Renal pelvis (tissue), 4 donors: ENCODE measurements around the gene TMEM72. TPM values are rescaled to one million over a fixed set of nuclear protein-coding genes. Genes with fewer than 3 reads are reported as not detected.

Experiments used
- DNase-seq: peaks from one replicate; pipeline ENCODE4 v3.0.0-alpha.2; 2013
- polyA plus RNA-seq, 3 donors: library from polyadenylated mRNA; unstranded; fragments of 120-200 nt; gene quantifications; one replicate each; pipeline ENCODE4 v1.2.1, GENCODE V29; 2013; ENCODE audit not compliant: insufficient read length in 3 of 3

The TMEM72 gene
- polyA plus RNA-seq, 3 donors: 62.2 to 87.9 (median 84.7) TPM

DNA sequence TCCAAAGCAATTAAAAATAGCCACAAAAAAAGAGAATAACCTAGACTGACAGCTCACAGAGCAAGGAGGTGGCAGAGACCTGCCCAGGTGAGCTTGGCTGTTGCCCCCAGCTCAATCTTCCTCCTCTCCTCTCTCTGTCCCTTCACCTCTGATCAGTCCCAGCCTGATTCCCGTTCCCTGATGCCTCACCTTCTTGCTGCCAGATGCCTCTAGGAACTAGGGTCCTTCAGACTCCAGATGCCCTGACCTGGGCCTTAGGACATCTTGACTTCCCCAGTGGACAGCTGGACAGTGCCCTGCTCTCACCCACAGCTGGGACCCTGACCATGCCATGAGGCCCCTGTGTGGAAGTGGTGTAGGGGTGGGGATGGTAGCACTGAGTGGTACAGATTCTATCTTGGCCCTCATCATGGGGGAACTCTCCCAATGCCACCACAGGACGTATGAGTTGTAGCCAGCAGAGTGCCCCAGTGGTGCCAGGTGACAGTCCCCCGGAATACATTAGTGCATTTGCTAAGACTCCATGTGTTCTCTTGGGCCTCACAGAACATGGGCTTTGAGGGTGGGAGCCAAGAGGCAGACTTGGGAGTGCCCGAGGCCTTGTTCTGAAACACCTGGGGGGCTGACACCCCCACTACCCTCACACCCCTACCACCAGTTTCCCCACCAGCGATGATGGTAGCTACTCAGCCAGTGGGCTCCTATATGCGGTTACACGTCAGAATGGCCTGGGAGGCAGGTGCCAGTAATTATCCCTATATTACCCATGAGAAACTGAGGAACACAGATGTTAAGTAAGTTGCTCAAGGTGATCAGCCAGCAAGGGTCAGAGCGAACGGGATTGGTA, 65.4 kb downstream of the TMEM72 start:
- no peak for DNase-seq

DNA sequence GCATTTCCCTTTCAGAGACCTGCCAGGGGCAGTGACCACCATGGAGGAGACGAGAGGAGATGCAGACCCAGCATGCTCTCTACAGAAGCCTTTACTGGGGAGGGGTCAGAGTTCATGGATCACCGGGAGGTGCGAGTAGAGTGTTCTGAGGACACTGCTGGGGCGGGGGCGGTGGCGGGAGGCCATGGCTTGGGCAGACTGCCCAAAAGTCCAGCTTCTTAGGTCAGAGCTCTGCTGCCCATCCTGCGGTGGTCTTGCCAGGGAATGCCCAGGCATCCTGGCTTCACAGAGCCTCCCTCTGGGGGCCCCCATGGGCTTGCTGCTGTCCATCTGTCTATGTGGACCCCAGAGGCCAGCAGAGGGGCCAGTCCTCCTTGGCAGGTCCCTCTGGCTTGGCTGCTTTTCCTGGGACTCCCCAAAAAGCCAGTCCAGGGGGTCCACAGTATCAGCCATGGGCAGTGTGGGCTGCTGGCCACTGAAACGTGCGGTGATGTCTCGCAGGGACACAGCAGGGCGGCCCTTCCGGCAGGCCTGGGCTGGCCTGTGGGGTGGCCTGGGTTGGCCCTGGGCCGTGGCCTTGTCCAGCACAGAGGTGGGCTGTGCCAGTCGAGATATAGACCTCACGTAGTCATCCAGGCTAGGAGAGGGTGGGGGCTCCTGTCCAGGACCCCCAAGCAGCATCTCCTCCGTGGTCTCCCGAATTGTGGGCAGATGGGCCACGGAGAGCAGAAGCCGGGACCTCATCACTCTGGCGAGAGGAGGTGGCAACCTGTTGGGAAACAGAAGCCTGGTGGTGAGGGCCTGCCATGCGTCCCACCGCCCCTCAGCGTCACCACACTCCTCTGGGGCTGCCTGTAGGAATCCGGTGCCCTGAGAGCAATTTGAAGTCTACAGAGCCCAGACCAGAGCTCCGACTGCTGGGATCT, 66.4 kb downstream of the TMEM72 start:
- DNase-seq: no peak

DNA sequence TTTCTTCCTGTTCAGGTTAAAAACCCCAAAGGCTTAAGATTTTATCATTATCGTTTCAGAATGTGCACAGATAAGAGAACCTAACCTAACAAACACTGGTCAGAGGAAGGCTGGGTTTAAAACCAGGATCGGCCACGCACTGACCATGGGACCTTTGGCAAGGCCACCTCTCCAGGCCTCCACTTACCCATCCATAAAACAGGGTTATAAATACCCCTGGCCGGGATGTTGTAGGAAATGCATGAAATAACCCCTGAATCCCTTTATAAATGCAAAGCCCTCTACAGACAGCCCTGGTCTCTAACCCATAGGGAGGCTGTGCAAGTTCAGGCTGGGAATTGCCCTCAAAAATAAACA, 67.1 kb downstream of the TMEM72 start:
- no peak for DNase-seq

DNA sequence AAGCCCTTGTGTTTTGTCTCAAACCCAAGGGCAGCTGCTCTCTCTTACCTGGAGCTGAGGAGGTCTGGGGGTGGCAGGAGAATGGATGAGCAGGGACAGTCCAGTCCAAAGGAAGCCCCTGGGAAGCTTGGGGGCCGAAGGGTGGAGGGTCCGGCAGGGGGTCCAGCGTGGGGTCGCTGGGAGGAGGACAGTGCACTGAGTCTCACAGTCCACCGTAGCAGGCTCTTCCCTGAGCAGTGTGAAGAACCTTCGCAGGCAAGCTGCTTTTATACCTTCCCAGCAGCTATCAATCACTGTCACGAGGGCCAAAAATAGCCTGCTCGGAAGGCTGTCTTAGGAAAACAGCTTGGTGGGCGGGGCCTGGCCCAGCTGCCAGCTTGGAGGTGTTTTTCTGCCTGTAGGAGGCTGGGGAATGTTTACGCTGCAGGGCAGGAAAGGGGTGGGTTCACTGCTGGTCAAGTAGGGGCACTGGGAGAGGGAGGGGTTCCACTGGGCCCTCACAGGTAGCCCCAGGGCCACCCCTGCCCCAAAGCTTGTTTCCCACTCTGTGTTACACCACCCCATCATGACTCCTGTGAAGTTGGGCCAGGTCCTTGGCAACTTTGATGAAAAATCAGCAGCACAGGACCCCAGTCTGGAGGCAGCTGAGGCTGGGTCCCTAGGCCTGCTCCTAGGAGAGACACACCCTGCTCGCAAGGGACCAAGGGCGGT, 67.6 kb downstream of the TMEM72 start, which contains the start of gene DEPP1:
Gene DEPP1, minus strand, starts transcription at position 240 of the 711 bp plus-strand sequence. CDS start 779 bp downstream, outside the sequence.
- DNase-seq: peak; percentile 98

DNA sequence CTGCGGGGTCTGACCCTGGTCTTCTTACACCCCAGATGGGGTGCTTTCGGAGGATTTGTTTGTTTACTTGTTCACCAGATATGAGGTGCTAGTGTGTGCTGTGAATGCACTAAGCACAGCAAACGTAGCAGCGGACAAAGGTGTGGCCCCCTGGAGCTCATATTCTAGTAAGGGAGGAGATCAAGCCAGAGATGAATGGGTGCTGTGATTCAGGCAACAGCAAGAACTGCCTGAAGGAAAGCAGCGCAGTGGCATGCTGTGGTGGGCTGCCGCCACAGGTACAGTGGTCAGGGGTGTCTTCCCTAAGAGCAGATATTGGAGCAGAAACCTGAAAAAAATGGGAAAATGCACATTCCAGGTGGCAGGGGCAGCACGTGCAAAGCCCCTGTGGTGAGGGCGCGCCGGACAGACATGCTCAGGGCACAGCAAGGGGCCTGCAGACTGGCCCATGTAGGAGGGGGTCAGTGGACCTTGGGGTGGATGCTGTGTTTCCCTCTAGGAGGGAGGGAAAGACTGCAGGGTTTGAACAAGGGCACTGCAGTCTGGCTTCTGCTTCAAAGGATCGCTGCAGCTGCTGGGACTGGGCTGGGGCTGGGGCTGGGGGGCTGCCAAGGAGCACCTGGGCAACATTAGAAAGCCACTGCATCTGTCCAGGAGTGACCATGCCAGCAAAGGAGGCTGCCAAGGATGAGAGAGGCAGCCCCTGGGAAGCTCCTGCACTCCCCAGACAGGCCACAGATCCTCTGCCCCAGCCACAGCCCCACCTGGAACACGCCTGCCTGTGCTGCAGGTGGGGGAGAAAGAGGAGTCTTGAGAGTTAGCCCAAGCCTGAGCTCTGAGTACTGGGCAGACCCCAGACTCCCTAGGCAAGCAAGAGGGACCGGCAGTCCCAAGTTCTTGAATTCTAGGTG, 68.4 kb downstream of the TMEM72 start:
- DNase-seq: no peak

DNA sequence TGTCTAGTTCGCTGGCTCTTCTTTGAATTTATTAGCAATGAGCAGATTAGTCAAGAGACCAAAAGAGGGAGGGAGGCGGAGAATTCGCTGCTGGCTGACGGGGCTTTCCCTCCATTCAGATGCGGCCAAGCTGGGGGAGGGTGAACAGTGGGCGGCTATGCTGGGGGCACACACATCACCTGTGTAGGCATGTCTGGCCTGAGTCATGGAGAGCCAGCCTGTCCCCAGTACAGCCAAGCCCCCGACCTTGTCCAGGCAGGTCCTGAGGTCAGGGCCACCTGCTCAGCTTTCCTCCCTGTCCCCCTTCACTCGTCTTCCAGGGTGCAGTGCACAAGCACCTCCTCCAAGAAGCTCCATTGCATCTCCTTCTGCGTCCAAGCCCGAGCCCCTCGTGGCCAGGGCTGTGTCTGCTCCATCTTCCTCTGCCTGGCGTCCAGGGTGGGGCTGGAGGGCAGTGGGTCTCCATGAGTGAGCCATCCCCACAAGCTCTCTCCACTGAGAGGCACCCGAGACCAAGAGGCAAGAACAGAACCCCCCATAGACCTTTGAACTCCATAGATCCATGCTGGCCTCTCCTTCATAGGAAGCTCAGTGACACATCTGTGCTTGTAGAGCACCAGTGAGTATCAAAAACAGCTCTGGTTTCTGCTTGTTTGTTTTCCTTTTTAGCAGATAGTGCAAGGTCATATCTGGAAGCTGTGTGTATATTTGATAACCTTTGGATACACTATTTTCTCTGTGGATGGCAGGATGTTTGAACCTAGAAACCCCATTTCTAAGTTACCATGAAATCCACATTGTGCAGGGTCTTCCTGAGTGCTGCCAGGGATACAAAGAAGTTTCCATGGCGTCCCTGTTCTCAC, 69.4 kb downstream of the TMEM72 start:
- DNase-seq: no peak

DNA sequence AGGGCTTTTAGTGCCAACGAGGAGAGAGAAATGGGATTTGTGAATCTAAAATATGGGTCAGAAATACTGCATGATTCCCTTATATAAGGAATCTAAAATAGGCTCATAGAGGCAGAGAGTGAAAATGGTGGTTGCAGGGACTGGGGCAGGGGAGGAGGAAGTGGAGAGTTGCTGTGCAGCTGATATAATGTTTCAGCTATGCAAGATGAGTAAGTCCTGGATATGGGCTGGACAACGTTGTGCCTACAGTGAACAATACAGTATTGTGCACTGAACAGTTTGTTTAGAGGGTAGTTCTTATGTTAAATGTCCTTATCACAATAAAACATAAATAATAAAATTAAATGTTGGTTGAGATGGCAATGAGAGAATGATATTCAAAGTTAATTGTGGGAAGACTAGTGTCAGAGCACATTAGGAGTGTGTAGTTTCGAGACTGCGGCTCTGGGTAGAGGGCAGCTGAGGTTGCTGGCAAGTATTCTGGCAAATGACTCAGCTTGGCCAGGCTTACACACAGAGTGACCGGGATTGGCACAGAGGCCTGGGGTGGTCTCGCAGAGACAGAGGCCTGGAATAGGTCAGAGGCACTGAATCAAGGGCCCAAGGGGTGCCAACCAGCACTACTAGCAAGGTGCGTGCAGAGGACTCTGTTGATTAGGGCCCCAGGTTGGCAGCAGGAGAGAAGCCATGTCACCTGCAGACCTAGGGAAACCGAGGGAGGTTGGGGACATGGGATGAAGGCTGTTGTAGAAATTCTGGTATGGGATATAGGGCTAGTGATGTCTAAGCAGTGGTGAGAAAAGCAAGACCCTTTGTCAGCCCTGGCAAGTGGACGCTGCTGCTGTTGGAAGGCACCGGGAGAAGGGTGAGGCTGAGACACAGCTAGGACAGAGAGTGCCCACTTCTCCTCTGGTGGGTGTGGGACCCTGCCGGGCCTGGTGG, 70.3 kb downstream of the TMEM72 start:
- DNase-seq: no peak

DNA sequence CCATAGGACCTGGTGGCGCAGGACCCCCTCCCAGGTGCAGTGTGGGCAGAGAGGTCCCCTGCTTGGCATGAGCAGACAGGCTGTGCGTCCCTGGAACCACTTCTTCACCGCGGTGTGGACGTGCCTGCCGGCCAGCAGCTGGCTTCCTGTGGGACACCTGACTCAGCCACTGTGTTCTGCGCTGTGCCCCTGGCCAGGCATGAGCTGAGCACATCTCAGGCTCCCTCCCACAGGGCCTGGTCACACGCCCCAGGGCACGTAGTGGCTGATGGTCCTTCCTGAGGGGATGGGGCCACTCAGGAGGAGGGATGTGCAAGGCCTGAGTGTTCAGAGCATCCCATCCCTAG, 71.0 kb downstream of the TMEM72 start:
- no peak for DNase-seq

DNA sequence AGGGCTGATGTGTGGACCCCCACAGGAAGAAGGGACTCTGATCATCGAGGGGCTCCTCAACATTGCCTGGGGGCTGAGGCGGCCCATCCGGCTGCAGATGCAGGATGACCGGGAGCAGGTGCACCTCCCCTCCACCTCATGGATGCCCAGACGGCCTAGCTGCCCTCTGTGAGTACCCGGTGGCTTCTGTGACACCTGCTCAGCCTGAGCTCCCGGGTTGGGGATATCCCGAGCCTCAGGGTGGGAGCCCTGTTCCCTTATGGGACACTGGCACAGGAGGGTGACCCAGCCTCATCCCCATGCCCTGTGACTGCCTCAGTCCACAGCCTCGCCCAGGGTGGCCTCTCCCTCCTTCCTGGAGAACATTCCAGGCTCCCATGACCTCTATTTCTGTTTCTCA, 71.4 kb downstream of the TMEM72 start:
- no peak for DNase-seq

DNA sequence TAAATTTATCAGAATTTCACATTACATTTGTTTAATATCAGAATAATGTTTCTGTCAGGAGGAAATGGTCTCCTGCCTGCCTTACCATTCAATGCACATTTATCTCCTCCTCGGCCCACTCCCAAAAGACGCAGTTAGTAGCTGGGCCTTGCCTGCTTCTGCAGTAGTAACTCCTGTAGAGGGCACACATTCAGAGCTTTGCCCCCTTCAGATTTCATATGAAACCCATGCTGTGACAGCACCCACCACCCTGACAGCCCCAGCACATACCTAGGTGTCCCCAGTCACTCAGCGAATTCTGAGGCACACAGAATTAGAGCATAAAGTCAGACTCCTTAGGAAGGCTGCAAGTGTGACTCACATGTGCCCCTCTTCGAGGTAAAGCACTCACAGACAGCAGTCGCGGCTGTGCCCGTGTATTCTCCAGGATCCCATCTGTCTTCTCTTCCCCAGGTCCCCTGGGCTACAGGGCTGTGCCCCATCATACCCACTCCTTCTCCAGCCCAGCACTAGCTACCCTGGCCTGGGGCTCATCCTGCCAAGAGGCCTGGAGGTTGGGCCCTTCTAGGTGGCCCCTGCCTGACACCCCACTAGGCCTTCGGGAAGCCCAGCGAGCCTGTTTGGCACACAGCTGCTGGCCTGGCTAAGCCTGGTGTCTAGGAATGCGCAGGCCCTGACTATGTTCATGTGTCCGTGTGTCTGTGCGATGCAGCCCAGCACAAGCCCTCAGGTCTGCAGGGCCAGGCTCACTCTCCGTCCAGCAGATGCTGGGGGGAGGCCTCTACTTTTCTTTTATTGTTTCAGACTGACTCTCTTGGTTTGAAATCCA, 72.1 kb downstream of the TMEM72 start:
- DNase-seq: no peak

DNA sequence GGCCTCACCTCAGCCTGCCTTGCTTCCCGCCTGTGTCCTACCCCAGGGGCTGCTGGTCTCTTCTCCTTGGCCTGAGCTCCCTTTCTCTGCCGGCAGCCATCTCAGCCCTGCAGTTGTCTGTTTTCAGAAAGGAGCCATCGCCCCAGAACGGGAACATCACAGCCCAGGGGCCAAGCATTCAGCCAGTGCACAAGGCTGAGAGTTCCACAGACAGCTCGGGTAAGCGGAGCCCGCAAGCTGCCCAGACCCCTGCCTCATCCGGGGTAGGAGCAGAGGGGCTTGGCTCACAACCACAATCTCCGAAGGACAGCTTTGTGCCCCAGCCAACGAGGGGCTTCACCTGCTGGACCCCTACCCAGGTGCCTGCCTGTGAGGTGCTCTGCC, 72.8 kb downstream of the TMEM72 start:
- DNase-seq: no peak

DNA sequence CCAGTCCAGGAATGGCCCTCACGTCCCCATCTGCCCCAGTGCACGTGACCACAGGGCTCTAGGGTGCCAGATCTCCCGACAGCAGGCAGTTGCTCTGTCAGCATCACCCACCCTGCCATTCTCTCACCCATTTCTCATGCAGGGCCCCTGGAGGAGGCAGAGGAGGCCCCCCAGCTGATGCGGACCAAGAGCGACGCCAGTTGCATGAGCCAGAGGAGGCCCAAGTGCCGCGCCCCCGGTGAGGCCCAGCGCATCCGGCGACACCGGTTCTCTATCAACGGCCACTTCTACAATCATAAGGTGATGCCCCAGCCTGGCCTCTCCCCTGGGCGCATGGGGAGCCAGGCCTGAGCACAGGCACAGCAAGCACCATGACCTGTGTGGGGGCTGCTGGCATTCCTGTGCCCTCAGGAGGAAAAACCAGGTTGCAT, 73.5 kb downstream of the TMEM72 start:
- no peak for DNase-seq

DNA sequence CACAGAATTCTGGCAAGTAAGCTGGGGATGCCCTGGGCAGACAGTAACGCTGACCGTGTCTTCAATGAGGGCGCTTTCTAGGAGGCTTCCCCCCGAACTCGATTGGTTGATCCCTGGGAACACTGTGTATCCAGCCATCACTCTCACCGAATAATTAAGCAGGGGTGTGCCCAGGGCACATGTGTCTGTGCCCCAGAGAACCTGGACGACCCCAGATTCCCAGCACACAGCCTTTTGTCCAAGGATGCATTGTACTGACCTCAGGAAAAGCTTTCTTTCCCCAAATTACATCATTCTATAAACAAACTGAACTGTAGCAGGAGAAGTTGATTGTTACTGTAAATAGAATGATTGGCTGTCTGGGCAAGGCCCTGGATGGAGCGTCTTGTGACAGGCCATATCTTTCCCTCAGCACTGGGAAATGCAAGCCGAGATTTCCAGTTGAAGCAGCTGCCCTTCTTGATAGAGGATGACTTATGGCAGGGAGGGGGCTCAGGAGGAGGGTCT, 74.1 kb downstream of the TMEM72 start:
- no peak for DNase-seq

DNA sequence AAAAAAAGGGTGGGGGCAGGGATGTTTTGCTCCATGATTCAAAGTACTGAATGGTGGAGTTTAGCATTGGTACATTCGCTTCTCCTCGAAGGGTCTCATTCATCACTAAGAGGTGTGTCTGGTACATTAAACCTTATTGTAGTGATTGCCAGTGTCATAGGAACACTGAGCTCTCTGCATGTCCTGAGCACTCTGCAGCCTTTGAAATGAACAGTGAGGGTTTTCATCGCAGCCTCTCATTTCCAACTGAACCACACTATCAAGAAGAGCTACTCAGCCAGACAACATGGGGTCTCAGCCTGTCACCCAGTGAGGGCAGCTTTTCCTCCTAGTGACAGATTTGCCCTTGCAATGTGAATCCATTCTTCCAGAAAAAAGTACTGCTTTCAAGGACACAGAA, 75.0 kb downstream of the TMEM72 start:
- DNase-seq: no peak
